ENCODE measurements around the gene APBB3.
"Not testable (repeated sequence)": the region's sequence is repeated elsewhere in the genome, so short reads cannot be mapped to it uniquely, and the experiment has no call there.

The APBB3 gene

DNA sequence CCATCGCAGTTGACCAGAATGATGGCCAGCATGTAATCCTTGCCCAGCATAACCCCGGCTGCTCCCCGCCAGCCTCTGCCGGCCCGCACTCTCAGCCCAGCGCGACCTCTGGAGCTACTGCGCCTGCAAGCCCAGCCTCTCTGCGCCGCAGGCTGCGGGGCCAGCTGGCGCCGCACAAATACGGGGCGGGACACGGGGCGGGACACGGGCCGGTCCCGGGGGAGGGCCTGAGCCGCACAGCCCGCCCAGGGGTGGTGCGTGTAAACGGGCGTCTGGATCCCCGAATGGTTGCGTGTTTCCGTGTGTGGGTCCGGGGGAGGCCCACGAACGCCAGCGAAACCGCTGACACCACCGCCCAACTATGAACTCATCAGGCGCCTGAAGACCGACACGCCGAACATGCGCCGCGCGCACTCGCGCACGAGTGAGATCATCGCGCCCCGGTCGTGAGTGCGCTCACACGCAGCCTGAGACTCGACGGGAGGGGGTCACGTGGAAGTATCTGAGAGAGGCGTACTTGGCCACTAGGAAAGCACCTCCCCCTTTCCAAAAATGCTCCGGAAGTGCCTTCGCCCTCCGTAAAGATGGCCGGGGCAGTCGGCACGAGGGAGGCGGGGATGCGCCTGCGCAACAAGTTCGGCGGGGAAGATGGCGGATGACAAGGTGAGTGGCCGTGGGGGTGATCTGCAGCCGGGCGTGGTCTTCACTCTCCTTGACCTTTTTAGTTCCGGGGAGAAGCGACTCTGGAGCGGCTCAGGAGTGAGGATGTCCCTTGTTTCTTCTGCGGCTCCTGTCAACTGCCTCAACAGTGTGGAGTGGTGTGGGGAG lies at the start of gene APBB3, which contains the start of gene SLC35A4:
Gene APBB3, minus strand, starts transcription at position 403 of the 828 bp plus-strand sequence. Its CDS starts 353 bp downstream, at position 50.
Gene SLC35A4, plus strand, starts transcription at position 633 of the 828 bp plus-strand sequence. CDS start 2,342 bp downstream, outside the sequence.
- peak; percentile 99 for DNase-seq

DNA sequence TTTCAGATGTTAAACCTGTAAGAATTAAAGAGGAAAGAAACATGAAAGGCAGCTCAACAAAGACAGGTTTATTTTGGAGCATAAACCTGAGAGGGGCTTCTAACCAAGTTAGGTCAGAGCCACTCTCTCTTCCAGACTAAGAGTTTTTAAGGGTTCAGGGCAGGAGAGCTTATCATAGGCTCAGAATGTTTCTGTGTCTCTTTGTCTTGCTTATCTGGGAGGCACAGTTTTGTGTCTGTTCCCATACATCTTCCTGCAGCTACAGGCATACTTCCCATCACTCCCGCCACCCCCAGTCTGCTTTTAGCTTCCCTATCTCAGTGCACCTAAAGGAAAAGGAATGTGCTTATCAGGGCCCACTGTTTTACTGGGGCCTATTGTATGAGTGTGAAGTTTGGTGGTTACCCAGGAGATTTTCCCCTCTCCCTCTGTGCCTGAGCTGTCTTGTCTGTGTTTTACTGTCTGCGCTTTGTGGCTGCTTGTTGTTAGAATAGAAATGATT lies 46.7 kb upstream of the APBB3 start:
- no peak for DNase-seq

DNA sequence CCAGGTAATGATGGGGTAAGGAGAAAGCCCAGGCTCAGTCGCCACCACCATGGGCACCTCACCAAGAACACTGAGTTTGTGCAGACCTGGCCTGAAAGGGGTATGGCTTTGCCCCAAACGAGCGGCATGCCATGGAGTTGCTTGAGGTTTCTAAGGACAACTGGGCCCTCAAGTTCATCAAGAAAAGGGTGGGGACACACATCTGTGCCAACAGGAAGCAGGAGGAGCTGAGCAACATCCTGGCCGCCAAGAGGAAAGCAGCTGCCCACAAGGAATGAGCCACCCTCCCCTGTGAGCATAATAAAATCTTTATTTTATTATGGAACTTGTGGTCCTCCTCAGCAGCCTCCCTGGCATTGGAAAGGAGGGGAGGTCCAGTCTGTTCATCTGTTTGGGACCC lies 44.7 kb upstream of the APBB3 start:
- DNase-seq, result no peak

GRCh38 chr5:140608722-140609121 lies 44.3 kb upstream of the APBB3 start:
- DNase-seq, result no peak

GRCh38 chr5:140607031-140607430 lies 42.6 kb upstream of the APBB3 start:
- DNase-seq, result no peak

- no peak for DNase-seq
Measured at GRCh38 chr5:140605879-140606278, 41.5 kb upstream of the APBB3 start.

DNA sequence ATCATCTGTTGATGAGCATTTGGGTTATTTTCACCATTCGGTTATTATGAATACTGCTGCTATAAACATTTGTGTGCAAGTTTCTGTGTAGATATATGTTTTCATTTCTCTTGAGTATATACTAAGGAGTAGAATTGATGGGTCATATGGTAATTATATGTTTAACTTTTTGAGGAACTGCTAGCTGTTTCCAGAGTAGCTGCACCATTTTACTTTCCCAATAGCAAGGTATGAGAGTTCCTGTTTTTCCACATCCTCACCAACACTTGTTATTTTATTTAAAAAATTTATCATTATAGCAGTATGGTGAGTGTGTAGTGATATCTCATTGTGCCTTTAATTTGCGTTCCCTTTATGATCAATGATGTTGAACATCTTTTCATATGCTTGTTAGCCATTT lies 39.3 kb upstream of the APBB3 start:
- no peak for DNase-seq

DNA sequence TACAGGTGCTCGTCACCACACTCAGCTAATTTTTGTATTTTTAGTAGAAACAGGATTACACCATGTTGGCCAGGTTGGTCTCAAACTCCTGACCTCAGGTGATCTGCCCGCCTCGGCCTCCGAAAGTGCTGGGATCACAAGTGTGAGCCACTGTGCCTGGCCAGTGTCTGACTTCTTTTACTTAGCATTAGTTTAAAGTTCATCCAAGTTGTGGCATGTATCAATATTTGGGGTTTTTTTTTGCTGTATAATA lies 39.0 kb upstream of the APBB3 start:
- DNase-seq, result not testable (repeated sequence)

- no peak for DNase-seq
Measured at GRCh38 chr5:140602147-140602546, 37.7 kb upstream of the APBB3 start.

- DNase-seq, result no peak
Measured at GRCh38 chr5:140600096-140600495, 35.7 kb upstream of the APBB3 start.

- DNase-seq, result no peak
Measured at GRCh38 chr5:140598836-140599235, 34.4 kb upstream of the APBB3 start.

GRCh38 chr5:140596321-140596741 lies 31.9 kb upstream of the APBB3 start:
- DNase-seq, result no peak

- DNase-seq, result peak; percentile 11
Measured at GRCh38 chr5:140595538-140596300, 31.3 kb upstream of the APBB3 start.

- DNase-seq, result no peak
Measured at GRCh38 chr5:140594169-140594568, 29.8 kb upstream of the APBB3 start.

- not testable (repeated sequence) for DNase-seq
Measured at GRCh38 chr5:140593070-140593469, 28.7 kb upstream of the APBB3 start.

DNA sequence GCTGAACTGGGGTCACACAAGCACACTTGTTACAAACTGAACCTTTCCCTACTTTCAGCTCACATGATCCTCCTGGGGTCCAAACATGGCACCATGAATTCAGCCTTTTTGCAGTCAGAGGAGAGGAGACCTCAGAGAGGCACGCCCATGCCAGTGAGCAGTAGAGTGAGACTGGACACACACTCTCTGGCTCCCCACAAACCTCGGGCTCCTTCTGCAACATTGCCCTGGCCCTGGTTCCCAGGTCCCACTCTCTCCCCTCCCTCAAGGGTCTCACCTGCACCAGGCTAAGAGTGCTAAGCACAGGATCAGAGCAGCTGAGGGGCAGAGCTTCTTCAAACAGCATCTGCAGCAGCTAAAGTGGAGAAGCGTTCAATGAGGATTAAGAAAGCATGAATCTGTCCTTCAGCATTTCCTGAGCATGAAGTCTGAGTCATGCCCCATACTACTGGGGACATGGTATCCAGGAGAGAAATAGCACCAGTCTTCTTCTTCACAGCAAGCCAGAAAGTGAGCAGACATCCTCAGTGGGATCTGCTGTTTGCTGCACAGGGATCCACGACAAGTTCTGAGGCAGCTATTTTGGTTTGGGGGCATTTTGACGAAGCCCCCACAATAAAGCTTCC lies 27.5 kb upstream of the APBB3 start:
- DNase-seq, result no peak

GRCh38 chr5:140590861-140591260 lies 26.5 kb upstream of the APBB3 start:
- no peak for DNase-seq

DNA sequence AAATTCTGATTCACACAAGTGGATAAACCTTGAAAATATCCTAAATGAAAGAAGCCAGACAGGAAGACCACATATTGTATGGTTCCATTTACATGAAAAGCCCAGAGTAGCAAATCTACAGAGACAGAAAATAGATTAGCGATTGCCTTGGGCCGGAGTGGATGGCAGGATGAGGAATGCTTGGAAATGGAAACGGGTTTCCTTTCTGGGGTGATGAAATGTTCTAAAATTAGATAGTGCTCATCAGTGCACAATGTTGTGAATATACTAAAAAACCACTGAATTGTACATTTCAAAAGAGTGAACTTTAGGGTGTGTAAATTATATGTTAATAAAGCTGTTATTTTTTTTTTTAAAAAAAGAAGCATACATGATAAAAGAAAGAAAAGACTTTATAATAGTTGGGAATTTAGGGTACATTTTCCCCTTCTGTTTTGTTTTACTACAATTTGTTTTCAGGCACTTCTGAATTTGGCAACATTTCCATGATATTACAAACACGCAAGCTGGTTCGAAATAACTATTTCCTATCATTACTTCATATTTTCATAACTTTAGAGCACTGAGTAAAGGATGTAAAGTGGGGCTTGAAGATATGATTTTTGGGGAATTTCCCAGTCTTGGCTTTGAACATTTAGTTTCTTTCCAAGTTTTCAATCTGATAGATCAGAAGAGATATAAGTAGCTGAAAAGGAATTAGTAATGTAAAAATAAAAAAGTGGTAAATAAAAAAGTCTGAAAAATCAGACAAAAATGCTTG lies 24.1 kb upstream of the APBB3 start:
- no peak for DNase-seq

DNA sequence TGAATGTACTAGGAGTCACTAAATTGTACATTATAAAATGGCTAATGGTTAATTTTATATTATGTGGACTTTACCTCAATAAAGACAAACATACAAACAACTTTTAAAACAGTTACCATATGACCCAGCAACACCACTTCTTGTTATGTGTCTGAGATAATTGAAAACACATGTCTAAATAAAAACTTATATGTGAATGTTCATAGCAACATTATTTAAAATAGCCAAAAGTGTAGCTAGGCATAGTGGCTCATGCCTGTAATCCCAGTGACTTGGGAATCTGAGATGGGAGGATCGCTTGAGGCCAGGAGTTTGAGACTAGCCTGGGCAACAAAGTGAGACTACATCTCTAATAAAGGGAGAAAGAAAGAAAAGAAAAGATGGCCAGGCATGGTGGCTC lies 23.1 kb upstream of the APBB3 start:
- no peak for DNase-seq

GRCh38 chr5:140579188-140579747 lies 14.9 kb upstream of the APBB3 start:
- DNase-seq, result not testable (repeated sequence)

DNA sequence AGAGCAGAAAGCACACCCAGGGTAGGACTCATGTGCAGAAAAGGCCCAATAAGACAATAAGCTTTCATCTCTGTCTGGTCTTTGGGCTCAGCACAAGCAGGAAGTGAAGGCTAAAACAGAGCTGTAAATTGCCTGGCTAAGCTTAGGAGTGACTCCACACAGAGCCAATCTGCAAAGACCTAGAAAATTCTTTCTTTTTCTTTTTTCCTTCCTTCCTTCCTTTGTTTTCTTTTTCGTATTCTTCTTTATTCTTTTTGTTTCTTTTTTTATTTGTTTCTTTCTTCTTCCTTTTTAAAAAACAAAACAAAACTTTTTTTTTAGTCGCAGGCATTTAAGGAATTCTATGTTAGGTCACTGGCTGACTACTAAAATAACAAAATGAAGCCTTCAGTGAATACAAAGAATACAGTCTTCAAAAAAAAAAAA lies 12.4 kb upstream of the APBB3 start:
- DNase-seq, result no peak

DNA sequence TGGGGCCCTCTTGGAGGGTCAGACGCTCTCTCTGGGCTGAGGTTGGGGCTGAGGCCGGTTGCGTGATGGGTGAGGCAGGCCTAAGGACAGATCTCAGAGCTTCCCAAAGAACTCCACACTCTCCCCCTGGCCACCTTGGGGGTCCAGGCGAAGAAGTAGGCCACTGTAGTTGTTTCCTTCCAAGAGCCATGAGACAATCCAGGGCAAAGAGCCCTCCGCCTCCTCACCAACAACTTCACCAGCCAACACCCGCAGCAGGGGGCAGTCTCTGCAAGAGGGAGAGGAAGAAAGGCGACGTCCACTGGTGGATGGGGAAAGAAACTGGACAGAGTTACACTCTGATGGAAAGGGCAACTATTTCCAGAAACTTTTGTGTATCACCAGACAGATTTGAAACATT lies 10.9 kb upstream of the APBB3 start:
- no peak for DNase-seq

Measured in CD4-positive, alpha-beta T cell treated with Interleukin-21 for 1 hour (primary cell).